A549 (cell line): ENCODE results near the gene CFAP61. TPM values are rescaled to one million over a fixed set of nuclear protein-coding genes. Genes with fewer than 3 reads are reported as not detected.

Source experiments
- ATAC-seq, 2 experiments: fragments of 200-7000 bp in 1 of 2; fragments of >200 bp in 1 of 2; cut with Nextera tagmentation in 1 of 2; cut with Tn5 transposase in 1 of 2; 3 replicates each; pipeline versions ENCODE4 v1.8.0 to v1.9.1; 2018 to 2020; ENCODE audit warnings: mild to moderate bottlenecking in 1 of 2, moderate library complexity in 1 of 2
- CTCF ChIA-PET: fragments of 300-600 bp; sonication (Branson Sonifier 250); formaldehyde crosslinking; extraction: SDS; loops from one replicate; lab custom pipeline; 2021; ENCODE audit warnings: antibody characterized with exemption, inconsistent platforms; lab: Yijun Ruan, JAX
- POLR2A ChIA-PET: fragments of 350-600 bp; formaldehyde crosslinking; extraction: SDS; loops from one replicate; lab custom pipeline; 2021; ENCODE audit warnings: antibody characterized with exemption, inconsistent platforms; lab: Yijun Ruan, JAX
- DNase-seq, 2 experiments: peaks; one replicate each; pipeline versions ENCODE4 v3.0.0 to v3.0.0-alpha.2; 2011 to 2016; ENCODE audit warnings: low read depth in 1 of 2, low spot score in 1 of 2
- FAIRE-seq: peaks from 2 replicates; lab custom pipeline; 2011; peaks lifted over from hg19 to GRCh38; lab: Jason Lieb, UNC
- H3K27ac ChIP-seq, 2 experiments: fragments of >200 bp; sonication (Bioruptor Twin); formaldehyde crosslinking; 3 replicates each; pipeline ENCODE4 v1.5.1; 2016 to 2017
- H3K4me1 ChIP-seq: fragments of >200 bp; sonication (Bioruptor Twin); formaldehyde crosslinking; 3 replicates; pipeline ENCODE4 v1.6.1; 2016
- H3K4me2 ChIP-seq: fragments of >200 bp; sonication (Bioruptor Twin); formaldehyde crosslinking; 3 replicates; pipeline ENCODE4 v1.6.1; 2016
- H3K4me3 ChIP-seq: fragments of >200 bp; sonication (Bioruptor Twin); formaldehyde crosslinking; 3 replicates; pipeline ENCODE4 v1.5.1; 2016
- H3K9me3 ChIP-seq: fragments of >200 bp; sonication (Bioruptor Twin); formaldehyde crosslinking; 3 replicates; pipeline ENCODE4 v1.6.1; 2016
- ATOH8 ChIP-seq: fragments of 250-450 bp; sonication (Bioruptor Pico); IDR thresholded peaks from 2 replicates; pipeline ENCODE4 v1.5.0; 2020; ENCODE audit warnings: low read depth, mild to moderate bottlenecking, moderate library complexity
- CBX2 ChIP-seq: fragments of 200-600 bp; sonication (generic); IDR thresholded peaks from 2 replicates; pipeline ENCODE4 v1.6.1; 2016; ENCODE audit warnings: low read depth, mild to moderate bottlenecking, borderline replicate concordance
- CBX8 ChIP-seq: fragments of 200-600 bp; sonication (generic); IDR thresholded peaks from 2 replicates; pipeline ENCODE4 v1.6.1; 2016
- CTCF ChIP-seq: fragments of >200 bp; sonication (Bioruptor Twin); formaldehyde crosslinking; IDR thresholded peaks from 3 replicates; pipeline ENCODE4 v1.5.1; 2016
- EHF ChIP-seq: fragments of 250-450 bp; sonication (Bioruptor Pico); IDR thresholded peaks from 2 replicates; pipeline ENCODE4 v1.5.0; 2020; ENCODE audit warnings: mild to moderate bottlenecking
- ESRRA ChIP-seq: fragments of 150-350 bp; IDR thresholded peaks from 2 replicates; pipeline ENCODE4 v1.6.1; 2014; ENCODE audit warnings: mild to moderate bottlenecking, low read length, borderline replicate concordance
- FOSB ChIP-seq: fragments of 250-450 bp; sonication (Bioruptor Pico); IDR thresholded peaks from 2 replicates; pipeline ENCODE4 v1.5.0; 2020; ENCODE audit warnings: mild to moderate bottlenecking, moderate library complexity
- GATA3 ChIP-seq: IDR thresholded peaks from 2 replicates; pipeline ENCODE4 v1.6.1; 2012; ENCODE audit warnings: borderline replicate concordance
- HDAC2 ChIP-seq: fragments of 200-600 bp; sonication (generic); IDR thresholded peaks from 2 replicates; pipeline ENCODE4 v1.6.1; 2016
- HOXA7 ChIP-seq: fragments of 250-450 bp; sonication (Bioruptor Pico); IDR thresholded peaks from 2 replicates; pipeline ENCODE4 v1.5.0; 2020; ENCODE audit warnings: mild to moderate bottlenecking, moderate library complexity
- HOXB13 ChIP-seq: fragments of 250-450 bp; sonication (Bioruptor Pico); IDR thresholded peaks from 2 replicates; pipeline ENCODE4 v1.5.0; 2020; ENCODE audit warnings: low read depth, mild to moderate bottlenecking, moderate library complexity
- KDM5A ChIP-seq: fragments of 200-600 bp; sonication (generic); IDR thresholded peaks from 2 replicates; pipeline ENCODE4 v1.6.1; 2016; ENCODE audit warnings: antibody characterized with exemption, mild to moderate bottlenecking
- MAFK ChIP-seq: fragments of 450-650 bp; IDR thresholded peaks from 2 replicates; pipeline ENCODE4 v1.6.1; 2014; ENCODE audit not compliant: partially characterized antibody
- MAZ ChIP-seq: fragments of 150-350 bp; IDR thresholded peaks from 2 replicates; pipeline ENCODE4 v1.6.1; 2014; ENCODE audit warnings: antibody characterized with exemption, low read depth, low read length, borderline replicate concordance
- NFE2L2 ChIP-seq: fragments of 150-350 bp; conservative IDR thresholded peaks from 2 replicates; pipeline ENCODE4 v1.6.1; 2014; ENCODE audit warnings: low read length
- NR3C1 ChIP-seq: fragments of >200 bp; sonication (Bioruptor Twin); formaldehyde crosslinking; IDR thresholded peaks from 3 replicates; pipeline ENCODE4 v1.6.1; 2017
- PBX3 ChIP-seq: IDR thresholded peaks from 2 replicates; pipeline ENCODE4 v1.6.1; 2012
- PHF8 ChIP-seq: fragments of 200-600 bp; sonication (generic); IDR thresholded peaks from 2 replicates; pipeline ENCODE4 v1.6.1; 2016; ENCODE audit warnings: low read depth, mild to moderate bottlenecking, antibody characterized with exemption, moderate library complexity, borderline replicate concordance
- POLR2A ChIP-seq: IDR thresholded peaks from 2 replicates; pipeline ENCODE4 v1.6.1; 2012; ENCODE audit warnings: mild to moderate bottlenecking, low read length
- RARB ChIP-seq: fragments of 250-450 bp; sonication (Bioruptor Pico); IDR thresholded peaks from 2 replicates; pipeline ENCODE4 v1.8.0; 2021; ENCODE audit warnings: mild to moderate bottlenecking, moderate library complexity
- REST ChIP-seq: fragments of 200-600 bp; sonication (generic); IDR thresholded peaks from 2 replicates; pipeline ENCODE4 v1.6.1; 2016; ENCODE audit warnings: antibody characterized with exemption, mild to moderate bottlenecking, moderate library complexity
- SMC3 ChIP-seq: fragments of >200 bp; sonication (Bioruptor Twin); formaldehyde crosslinking; IDR thresholded peaks from 3 replicates; pipeline ENCODE4 v1.6.1; 2018; ENCODE audit warnings: inconsistent platforms
- SREBF2 ChIP-seq: fragments of 450-650 bp; IDR thresholded peaks from 2 replicates; pipeline ENCODE4 v1.6.1; 2014; ENCODE audit warnings: mild to moderate bottlenecking, moderate library complexity
- TP53 ChIP-seq: fragments of 250-450 bp; sonication (Bioruptor Pico); IDR thresholded peaks from 2 replicates; pipeline ENCODE4 v1.5.0; 2021; ENCODE audit warnings: mild to moderate bottlenecking, moderate library complexity
- USF2 ChIP-seq: fragments of 450-650 bp; IDR thresholded peaks from 2 replicates; pipeline ENCODE4 v1.6.1; 2014; ENCODE audit warnings: antibody characterized with exemption
- ZNF302 ChIP-seq: fragments of 250-450 bp; sonication (Bioruptor Pico); IDR thresholded peaks from 2 replicates; pipeline ENCODE4 v1.9.0; 2021; ENCODE audit warnings: inconsistent platforms, mild to moderate bottlenecking, moderate library complexity
- WGBS: methylation state at CpG from one replicate; pipeline ENCODE4 v1.1.6; 2017; ENCODE audit errors: missing lambda C conversion rate; 5-methylcytosine and 5-hydroxymethylcytosine counted together
- polyA plus RNA-seq, 4 experiments: library from polyadenylated mRNA; depleted of rRNA in 3 of 4; stranded (reverse); fragments of >200 nt; fragmentation: RNase III in 1 of 4; extraction: RNeasy Plus Mini Kit Qiagen cat#74134 plus additional on column Dnase treatment in 1 of 4; gene quantifications; 2 replicates in 3 of 4; 3 replicates in 1 of 4; pipeline ENCODE4 v1.2.3, GENCODE V29; 2011 to 2017
- TF ChIP-seq, protein P1 (sequence below): IDR thresholded peaks from 2 replicates; pipeline ENCODE4 v1.6.1; 2012
- TF ChIP-seq, protein P2 (sequence below): IDR thresholded peaks from 2 replicates; pipeline ENCODE4 v1.6.1; 2012; ENCODE audit warnings: low read depth, borderline replicate concordance

CFAP61 gene
- polyA plus RNA-seq, 2 of the 4 experiments (the other 2 are of a cell fraction), result 0.39 to 0.70 TPM

DNA sequence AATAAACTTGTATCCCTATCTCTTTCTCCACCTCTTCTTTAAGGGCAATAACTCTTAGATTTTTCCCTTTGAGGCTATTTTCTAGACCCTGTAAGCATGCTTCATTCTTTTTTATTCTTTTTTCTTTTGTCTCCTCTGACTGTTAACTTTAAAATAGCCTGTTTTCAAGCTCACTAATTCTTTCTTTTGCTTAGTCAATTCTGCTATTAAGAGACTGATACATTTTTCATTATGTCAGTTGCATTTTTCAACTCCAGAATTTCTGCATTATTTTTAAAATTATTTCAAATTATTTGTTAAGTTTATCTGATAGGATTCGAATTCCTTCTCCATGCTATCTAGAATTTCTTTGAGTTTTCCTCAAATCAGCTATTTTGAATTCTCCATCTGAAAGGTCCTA lies 84.0 kb downstream of the CFAP61 start:
- ATAC-seq (no peak), DNase-seq (no peak), FAIRE-seq (no peak)
- H3K4me2 ChIP-seq, result no peak overlapping the region
- H3K4me1 ChIP-seq, result no peaks in the 10 kb centered on the region
- POLR2A ChIA-PET, result no interaction called here
- H3K9me3 ChIP-seq, result no peaks in the 10 kb centered on the region
- no peak overlapping the region for H3K4me3 ChIP-seq
- CTCF ChIA-PET, result interaction anchor here (1.6 kb wide), 1 partner anchor 53 kb away, joined by 4 read pairs; no protein-coding TSS in a partner anchor
- 0% methylated on average over 1 of the region's 1 CpG for WGBS
- TF ChIP-seq NFE2L2 (no peak), REST (no peak), HOXA7 (CRISPR knock-in tag) (no peak), ZNF302 (CRISPR knock-in tag) (no peak), ATOH8 (CRISPR knock-in tag) (no peak), ESRRA (no peak), FOSB (CRISPR knock-in tag) (no peak), SMC3 (no peak), KDM5A (no peak), SREBF2 (no peak), CTCF (no peak), PHF8 (no peak), CBX2 (no peak), USF2 (no peak), MAFK (no peak), NR3C1 (no peak), MAZ (no peak), HDAC2 (no peak), TP53 (CRISPR knock-in tag) (no peak)
- TF ChIP-seq, protein P1, sequence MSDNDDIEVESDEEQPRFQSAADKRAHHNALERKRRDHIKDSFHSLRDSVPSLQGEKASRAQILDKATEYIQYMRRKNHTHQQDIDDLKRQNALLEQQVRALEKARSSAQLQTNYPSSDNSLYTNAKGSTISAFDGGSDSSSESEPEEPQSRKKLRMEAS, result no peak
- H3K27ac ChIP-seq, result no peak overlapping the region

GRCh38 chr20:20137851-20138250 lies 85.5 kb downstream of the CFAP61 start:
- 58% methylated on average over 5 of the region's 5 CpGs for WGBS
- Histone ChIP-seq H3K27ac (no peak overlapping the region), H3K9me3 (no peaks in the 10 kb centered on the region), H3K4me1 (no peaks in the 10 kb centered on the region), H3K4me2 (no peak overlapping the region)
- no peak for FAIRE-seq
- TF ChIP-seq HDAC2 (no peak), EHF (CRISPR knock-in tag) (no peak), RARB (CRISPR knock-in tag) (no peak), KDM5A (no peak), GATA3 (no peak), CBX8 (no peak), CBX2 (no peak), CTCF (no peak), POLR2A (no peak), SREBF2 (no peak), MAZ (no peak), HOXA7 (CRISPR knock-in tag) (no peak), PBX3 (no peak), HOXB13 (CRISPR knock-in tag) (no peak)
- TF ChIP-seq, protein P2, sequence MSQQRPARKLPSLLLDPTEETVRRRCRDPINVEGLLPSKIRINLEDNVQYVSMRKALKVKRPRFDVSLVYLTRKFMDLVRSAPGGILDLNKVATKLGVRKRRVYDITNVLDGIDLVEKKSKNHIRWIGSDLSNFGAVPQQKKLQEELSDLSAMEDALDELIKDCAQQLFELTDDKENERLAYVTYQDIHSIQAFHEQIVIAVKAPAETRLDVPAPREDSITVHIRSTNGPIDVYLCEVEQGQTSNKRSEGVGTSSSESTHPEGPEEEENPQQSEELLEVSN, result no peak
- TF ChIP-seq, all 56 proteins: peak for 0
- CTCF ChIA-PET, result interaction anchor here (0.7 to 1.1 kb wide), 2 partner anchors 9 to 15 kb away, joined by 3 read pairs; no protein-coding TSS in a partner anchor
- no peak for DNase-seq
- no peak overlapping the region for H3K4me3 ChIP-seq
- POLR2A ChIA-PET, result no interaction called here
- ATAC-seq, result no peak
